Thymus (tissue), 11 donors: Measurements from ENCODE around the gene PARVB. TPM values are rescaled to one million over a fixed set of nuclear protein-coding genes. Genes with fewer than 3 reads are reported as not detected.

Experiments used
- DNase-seq, 9 donors: peaks; one replicate each; pipeline ENCODE4 v3.0.0-alpha.2; 2013; ENCODE audit warnings: low spot score in 9 of 9, low read depth in 6 of 9, missing footprints in 1 of 9
- H3K27ac ChIP-seq, 2 donors: one replicate each; pipeline ENCODE4 v1.5.1; 2013; ENCODE audit warnings: control low read depth in 1 of 2, low read depth in 1 of 2, low read length in 1 of 2, mild to moderate bottlenecking in 1 of 2, moderate library complexity in 1 of 2
- H3K27me3 ChIP-seq, 2 donors: one replicate each; pipeline ENCODE4 v1.5.1; 2013; ENCODE audit warnings: low read length in 1 of 2; ENCODE audit not compliant: control insufficient read depth in 2 of 2, insufficient read depth in 1 of 2
- H3K36me3 ChIP-seq, 2 donors: one replicate each; pipeline ENCODE4 v1.5.1; 2013; ENCODE audit warnings: low read length in 1 of 2, mild to moderate bottlenecking in 1 of 2, moderate library complexity in 1 of 2; ENCODE audit not compliant: control insufficient read depth in 2 of 2, insufficient read depth in 2 of 2
- H3K4me1 ChIP-seq, 2 donors: one replicate each; pipeline ENCODE4 v1.5.1; 2013; ENCODE audit warnings: low read length in 2 of 2; ENCODE audit not compliant: control insufficient read depth in 2 of 2, insufficient read depth in 2 of 2
- H3K4me3 ChIP-seq, 2 donors: one replicate each; pipeline ENCODE4 v1.5.1; 2013; ENCODE audit warnings: low read length in 2 of 2, control low read depth in 1 of 2, mild to moderate bottlenecking in 1 of 2
- H3K9me3 ChIP-seq, 2 donors: one replicate each; pipeline ENCODE4 v1.5.1; 2013; ENCODE audit warnings: low read length in 1 of 2, mild to moderate bottlenecking in 1 of 2; ENCODE audit not compliant: control insufficient read depth in 2 of 2, insufficient read depth in 1 of 2
- WGBS: extraction: QIAGEN DNeasy Blood & Tissue Kit; methylation state at CpG from one replicate; pipeline ENCODE4 v1.1.7; 2013; 5-methylcytosine and 5-hydroxymethylcytosine counted together
- polyA plus RNA-seq: library from polyadenylated mRNA; stranded (reverse); fragments of 200-250 nt; gene quantifications from one replicate; pipeline ENCODE4 v1.2.3, GENCODE V29; 2013
- total RNA-seq: library from RNA; stranded (reverse); fragments of 120-200 nt; gene quantifications from one replicate; pipeline ENCODE4 v1.2.4, GENCODE V29; 2013
- donor health status: healthy.

PARVB gene
- total and polyA plus RNA-seq, 2 donors: 14.5 to 15.2 TPM

- Histone ChIP-seq H3K27ac (no peak overlapping the region), H3K36me3 (no peaks in the 10 kb centered on the region), H3K9me3 (no peaks in the 10 kb centered on the region), H3K4me3 (no peak overlapping the region), H3K27me3 (no peaks in the 10 kb centered on the region), H3K4me1 (no peaks in the 10 kb centered on the region)
- WGBS: 7% methylated on average over 2 of the region's 2 CpGs
- DNase-seq: no peak
Measured at GRCh38 chr22:44154436-44154942, 130.4 kb downstream of the PARVB start.

GRCh38 chr22:44155115-44155514, 131.0 kb downstream of the PARVB start:
- Histone ChIP-seq H3K27ac (no peak overlapping the region), H3K4me1 (peaks cover 0 to 1% of the 10 kb centered on the region in 2 donors), H3K9me3 (no peaks in the 10 kb centered on the region), H3K27me3 (no peaks in the 10 kb centered on the region), H3K4me3 (no peak overlapping the region), H3K36me3 (no peaks in the 10 kb centered on the region)
- WGBS: 81% methylated on average over 14 of the region's 14 CpGs
- DNase-seq: no peak

DNA sequence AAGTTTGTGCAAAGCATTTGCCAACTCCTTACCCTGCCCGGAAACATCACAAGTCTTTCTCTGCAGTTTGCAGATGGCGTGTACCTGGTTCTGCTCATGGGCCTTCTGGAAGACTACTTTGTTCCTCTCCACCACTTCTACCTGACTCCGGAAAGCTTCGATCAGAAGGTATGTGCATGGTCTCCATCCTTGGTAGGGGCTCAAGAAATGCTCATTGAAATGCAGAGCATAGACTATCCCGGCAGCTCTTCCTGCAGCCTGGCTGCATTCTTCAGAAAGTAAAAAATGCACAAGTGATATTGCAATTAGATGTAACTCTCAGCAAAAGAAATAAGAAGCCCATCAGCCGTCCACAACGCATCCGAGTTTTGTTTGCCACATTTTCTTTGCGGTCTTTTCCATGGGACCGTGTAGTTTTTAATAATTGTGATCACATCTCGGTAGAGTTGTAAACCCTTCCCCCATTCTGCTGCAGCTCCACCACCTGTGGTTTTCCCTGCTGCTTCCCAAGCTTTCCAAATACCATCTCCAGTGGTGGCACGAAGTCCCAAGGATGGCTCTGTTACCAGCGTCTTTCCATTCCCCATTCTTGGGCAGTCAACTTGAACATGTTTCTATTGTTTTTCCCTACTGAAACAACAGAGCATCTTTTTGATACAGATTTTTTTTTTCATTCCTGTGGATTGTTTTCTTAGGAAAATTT, 134.0 kb downstream of the PARVB start:
- Histone ChIP-seq H3K27ac (no peak overlapping the region), H3K4me1 (peaks cover 0 to 5% of the 10 kb centered on the region in 2 donors), H3K4me3 (no peak overlapping the region), H3K36me3 (no peaks in the 10 kb centered on the region), H3K9me3 (no peaks in the 10 kb centered on the region), H3K27me3 (no peaks in the 10 kb centered on the region)
- no peak for DNase-seq
- 97% methylated on average over 13 of the region's 13 CpGs for WGBS

GRCh38 chr22:44158816-44159215, 134.7 kb downstream of the PARVB start:
- no peaks in the 10 kb centered on the region for H3K36me3 ChIP-seq
- H3K27ac ChIP-seq: no peak overlapping the region
- whole genome bisulfite sequencing: 95% methylated on average over 8 of the region's 8 CpGs

GRCh38 chr22:44159221-44159620, 135.1 kb downstream of the PARVB start:
- DNase-seq: no peak
- peaks cover 0 to 5% of the 10 kb centered on the region in 2 donors for H3K4me1 ChIP-seq
- peaks cover 0 to 1% of the 10 kb centered on the region in 2 donors for H3K9me3 ChIP-seq
- WGBS: 95% methylated on average over 7 of the region's 7 CpGs
- no peak overlapping the region for H3K27ac ChIP-seq
- no peaks in the 10 kb centered on the region for H3K27me3 ChIP-seq
- H3K36me3 ChIP-seq: no peaks in the 10 kb centered on the region
- no peak overlapping the region for H3K4me3 ChIP-seq

More at GRCh38 chr22:44158816-44159215, 134.7 kb downstream of the PARVB start:
- H3K4me3 ChIP-seq: no peak overlapping the region
- H3K27me3 ChIP-seq: no peaks in the 10 kb centered on the region
- H3K9me3 ChIP-seq: peaks cover 0 to 1% of the 10 kb centered on the region in 2 donors
- peaks cover 0 to 5% of the 10 kb centered on the region in 2 donors for H3K4me1 ChIP-seq
- DNase-seq: no peak

DNA sequence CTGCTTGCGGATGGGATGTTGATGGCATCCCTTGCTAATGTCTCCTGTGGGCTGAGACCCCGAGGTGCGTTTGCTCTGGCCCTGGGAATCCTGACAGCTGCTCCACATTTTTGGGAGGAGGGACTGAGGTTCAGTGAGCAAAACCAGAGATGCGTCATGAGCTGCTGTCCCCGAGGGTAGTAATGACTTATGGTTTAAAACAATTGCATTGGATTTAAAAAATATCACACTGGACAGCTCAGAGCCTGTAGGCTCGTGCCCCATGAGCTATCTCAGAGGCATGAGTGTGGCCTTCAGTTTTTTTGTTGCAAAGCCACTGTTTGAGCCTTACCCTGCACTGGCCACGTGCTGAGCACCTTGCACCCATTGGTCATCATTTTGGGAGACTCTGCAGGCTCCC, 135.7 kb downstream of the PARVB start:
- no peak for DNase-seq
- WGBS: 93% methylated on average over 7 of the region's 7 CpGs
- Histone ChIP-seq H3K9me3 (peaks cover 0 to 1% of the 10 kb centered on the region in 2 donors), H3K36me3 (no peaks in the 10 kb centered on the region), H3K4me1 (peaks cover 0 to 5% of the 10 kb centered on the region in 2 donors), H3K27ac (no peak overlapping the region), H3K27me3 (no peaks in the 10 kb centered on the region), H3K4me3 (no peak overlapping the region)

DNA sequence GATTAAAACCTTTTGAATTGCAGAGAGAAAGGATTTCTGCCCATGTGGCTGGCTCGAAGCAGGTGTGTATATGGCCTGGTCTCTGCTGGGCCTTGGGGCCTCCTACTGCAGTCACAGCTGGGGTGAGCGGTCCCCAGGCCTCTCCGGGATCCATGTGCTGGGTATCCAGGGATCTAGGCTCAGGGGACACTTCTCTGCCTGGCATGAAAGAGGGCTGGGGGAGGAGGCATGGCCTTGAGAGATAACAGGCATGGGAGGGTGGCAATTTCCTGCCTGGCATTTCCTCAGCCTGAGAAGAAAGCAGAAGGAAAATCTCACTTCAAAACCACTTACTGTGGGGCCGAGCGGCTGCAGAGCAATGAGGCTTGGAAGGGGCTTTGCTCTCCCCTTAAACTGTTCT, 136.3 kb downstream of the PARVB start:
- 40% methylated on average over 5 of the region's 5 CpGs for WGBS
- Histone ChIP-seq H3K4me3 (no peak overlapping the region), H3K4me1 (peaks cover 0 to 5% of the 10 kb centered on the region in 2 donors), H3K9me3 (peaks cover 0 to 1% of the 10 kb centered on the region in 2 donors), H3K27me3 (no peaks in the 10 kb centered on the region), H3K36me3 (no peaks in the 10 kb centered on the region), H3K27ac (no peak overlapping the region)
- DNase-seq: no peak

DNA sequence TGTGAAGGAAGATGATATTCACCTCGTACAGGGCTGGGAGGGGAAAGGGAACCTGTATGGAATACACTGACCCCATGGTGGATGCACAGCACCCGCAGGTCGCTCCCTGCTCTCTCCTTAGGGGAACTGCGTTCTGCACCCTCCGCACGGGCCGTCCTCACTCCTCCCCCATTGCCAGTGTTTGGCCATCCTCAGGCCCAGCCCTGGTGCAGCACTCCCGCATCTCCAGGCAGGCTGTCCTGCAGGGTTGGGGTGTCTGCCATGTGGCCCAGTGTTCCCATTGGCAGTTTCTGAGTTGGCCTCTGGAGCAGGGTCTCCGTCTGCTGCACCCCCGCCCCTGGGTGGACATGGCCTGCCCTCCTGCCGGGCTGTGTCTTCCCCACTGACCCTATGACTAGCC, 137.6 kb downstream of the PARVB start:
- WGBS: 97% methylated on average over 11 of the region's 11 CpGs
- Histone ChIP-seq H3K4me1 (peaks cover 0 to 5% of the 10 kb centered on the region in 2 donors), H3K27ac (no peak overlapping the region), H3K9me3 (peaks cover 0 to 1% of the 10 kb centered on the region in 2 donors), H3K4me3 (no peak overlapping the region), H3K36me3 (no peaks in the 10 kb centered on the region), H3K27me3 (no peaks in the 10 kb centered on the region)
- DNase-seq: no peak

- Histone ChIP-seq H3K27me3 (no peaks in the 10 kb centered on the region), H3K27ac (no peak overlapping the region), H3K9me3 (peaks cover 0 to 1% of the 10 kb centered on the region in 2 donors), H3K36me3 (no peaks in the 10 kb centered on the region), H3K4me3 (no peak overlapping the region), H3K4me1 (peaks cover 0 to 5% of the 10 kb centered on the region in 2 donors)
- 98% methylated on average over 13 of the region's 13 CpGs for WGBS
- DNase-seq: no peak
Measured at GRCh38 chr22:44162960-44163359, 138.9 kb downstream of the PARVB start.
